ENCODE measurements around the gene ZBED4.
"Not testable (repeated sequence)": the region's sequence is repeated elsewhere in the genome, so short reads cannot be mapped to it uniquely, and the experiment has no call there.

ZBED4 gene

DNA sequence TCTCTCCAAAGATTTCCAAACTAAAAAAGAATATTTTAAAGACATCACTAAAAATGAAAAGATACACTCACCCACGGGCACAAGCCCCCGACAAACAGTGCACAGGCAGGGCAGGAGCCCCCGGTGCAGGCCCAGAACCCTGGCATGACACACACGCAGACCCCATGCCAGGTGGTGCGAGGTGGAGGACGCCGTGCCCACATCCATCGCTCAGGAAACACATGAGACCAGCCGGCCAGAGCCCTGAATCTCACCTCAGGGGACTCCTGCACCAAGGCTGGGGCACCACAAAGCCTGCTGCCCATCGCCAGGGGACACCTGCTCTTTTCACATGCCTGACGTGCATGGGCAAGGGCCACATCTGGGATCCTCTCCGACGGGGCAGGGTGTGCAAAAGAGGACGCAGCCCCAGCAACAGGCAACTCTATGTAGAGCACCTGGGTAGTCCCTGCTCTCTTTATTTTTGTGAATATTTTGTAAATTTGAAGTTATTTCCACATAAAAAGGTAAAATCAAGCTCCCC is 39.4 kb upstream of the ZBED4 start:
- DNase-seq (ENCODE audit: insufficient read length, low spot score), result no peak
- no peak for FAIRE-seq
- TF ChIP-seq POLR2AphosphoS5 (IDR thresholded peaks at IDR 0.05; ENCODE audit: low read depth, low read length) (peak; percentile 46; the same call in 1 of the 2 replicates), POLR2A (IDR thresholded peaks at IDR 0.05; ENCODE audit: low read depth, low read length) (no peak)

DNA sequence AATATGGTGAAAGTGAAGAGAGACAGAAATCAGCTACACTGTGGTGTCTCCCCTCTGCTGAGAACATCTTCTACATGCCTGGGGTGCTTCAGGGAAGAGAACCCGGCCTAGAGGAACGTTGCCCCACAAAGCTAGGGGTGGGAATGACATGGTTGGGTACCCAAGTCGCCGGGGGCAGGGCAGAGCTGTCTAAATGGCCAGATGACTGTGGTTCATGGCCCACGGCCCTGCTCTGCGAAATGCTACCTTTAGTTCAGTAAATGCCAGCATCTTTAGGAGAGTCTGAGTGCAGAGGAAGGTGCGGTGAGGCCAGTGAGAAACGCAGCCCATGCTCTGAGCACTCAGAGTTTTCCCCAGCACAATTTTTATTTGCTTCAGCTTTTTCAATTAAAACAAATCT is 38.8 kb upstream of the ZBED4 start:
- TF ChIP-seq POLR2A (IDR thresholded peaks at IDR 0.05; ENCODE audit: low read depth, low read length), result no peak
- 0 out of 2 replicates have a peak, but pooled peaks have one; percentile 31 for TF ChIP-seq POLR2AphosphoS5 (IDR thresholded peaks at IDR 0.05; ENCODE audit: low read depth, low read length)
- no peak for TF ChIP-seq TAF1 (IDR thresholded peaks at IDR 0.05; ENCODE audit: low read depth, low read length)
- FAIRE-seq (no peak), DNase-seq (ENCODE audit: insufficient read length, low spot score) (no peak)

DNA sequence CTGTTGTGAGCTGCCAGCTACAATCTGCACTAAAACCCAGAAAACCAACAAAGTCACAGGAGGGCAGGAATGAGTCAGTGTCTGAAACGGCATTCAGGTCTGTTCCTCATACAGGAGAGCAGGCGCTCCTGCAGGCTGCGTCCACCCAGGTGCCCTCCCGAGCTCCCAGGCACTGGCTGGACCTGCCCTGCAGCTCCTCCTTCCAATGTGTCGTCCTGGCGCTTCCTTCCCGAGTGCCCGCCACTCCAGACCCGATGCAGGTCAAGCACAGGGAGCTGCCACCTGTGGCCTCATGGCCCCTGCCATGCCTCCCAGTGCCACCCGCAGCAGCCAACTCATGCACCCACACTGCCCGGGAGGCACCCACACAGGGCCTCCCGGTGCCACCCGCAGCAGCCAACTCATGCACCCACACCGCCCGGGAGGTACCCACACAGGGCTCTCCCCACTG is 38.0 kb upstream of the ZBED4 start:
- no peak for DNase-seq (ENCODE audit: insufficient read length, low spot score)
- FAIRE-seq, result no peak
- TF ChIP-seq TAF1 (IDR thresholded peaks at IDR 0.05; ENCODE audit: low read depth, low read length), result no peak
- no peak for TF ChIP-seq PAX5 (IDR thresholded peaks at IDR 0.05; ENCODE audit: insufficient read depth, low read length, severe bottlenecking)
- 0 out of 2 replicates have a peak, but pooled peaks have one; percentile 3 for TF ChIP-seq SPI1 (IDR thresholded peaks at IDR 0.05; ENCODE audit: low read depth, low read length)
- no peak for TF ChIP-seq POLR2AphosphoS5 (IDR thresholded peaks at IDR 0.05; ENCODE audit: low read depth, low read length)

DNA sequence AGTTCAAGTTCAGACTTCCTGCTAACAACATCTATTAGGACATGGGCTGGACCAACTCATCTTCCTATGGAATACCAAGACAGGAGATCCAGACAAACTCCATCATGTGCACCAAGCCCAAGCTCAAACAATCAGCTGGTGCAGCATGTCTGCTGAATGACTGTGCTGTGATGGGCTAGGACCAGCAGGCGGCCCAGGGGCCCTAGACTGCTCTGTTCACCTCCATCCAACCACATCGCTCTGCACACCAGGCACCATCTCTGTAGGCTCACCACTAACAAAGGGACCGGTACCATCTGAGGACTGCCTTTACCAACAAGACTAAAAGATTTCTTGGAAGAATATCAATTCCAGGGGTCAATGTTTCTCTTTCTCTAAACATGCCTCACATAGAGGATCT is 36.3 kb upstream of the ZBED4 start:
- no peak for FAIRE-seq
- no peak for DNase-seq (ENCODE audit: insufficient read length, low spot score)
- no peak for TF ChIP-seq SPI1 (IDR thresholded peaks at IDR 0.05; ENCODE audit: low read depth, low read length)
- TF ChIP-seq TAF1 (IDR thresholded peaks at IDR 0.05; ENCODE audit: low read depth, low read length), result no peak
- no peak for TF ChIP-seq POU2F2 (IDR thresholded peaks at IDR 0.05; ENCODE audit: low read depth, low read length)
- no peak for TF ChIP-seq POLR2A (IDR thresholded peaks at IDR 0.05; ENCODE audit: low read depth, low read length)
- no peak for TF ChIP-seq PAX5 (IDR thresholded peaks at IDR 0.05; ENCODE audit: insufficient read depth, low read length, severe bottlenecking)
- TF ChIP-seq POLR2AphosphoS5 (IDR thresholded peaks at IDR 0.05; ENCODE audit: low read depth, low read length), result no peak; the same call in 1 of the 2 replicates

DNA sequence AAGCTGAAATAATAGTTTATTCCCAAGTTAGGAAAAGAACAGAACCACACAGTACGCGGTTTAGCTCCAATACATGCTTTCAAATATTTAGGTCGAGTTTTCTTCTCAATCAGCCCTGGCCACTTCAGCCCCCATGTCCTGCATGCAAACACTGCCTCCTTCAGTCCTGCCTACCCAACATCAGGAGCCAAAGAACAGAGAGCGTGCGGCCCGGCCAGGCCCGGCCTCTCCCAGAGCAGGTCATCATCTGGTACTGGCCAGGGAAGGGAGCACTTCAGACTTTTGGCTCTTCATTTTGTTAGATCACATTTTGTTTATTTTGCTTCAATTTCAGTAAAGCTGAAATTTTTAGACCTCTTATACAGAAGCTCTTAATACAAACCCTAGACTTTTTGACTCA is 32.7 kb upstream of the ZBED4 start:
- TF ChIP-seq POLR2AphosphoS5 (IDR thresholded peaks at IDR 0.05; ENCODE audit: low read depth, low read length), result no peak
- TF ChIP-seq SPI1 (IDR thresholded peaks at IDR 0.05; ENCODE audit: low read depth, low read length), result no peak
- TF ChIP-seq POLR2A (IDR thresholded peaks at IDR 0.05; ENCODE audit: low read depth, low read length), result no peak
- no peak for TF ChIP-seq TAF1 (IDR thresholded peaks at IDR 0.05; ENCODE audit: low read depth, low read length)
- no peak for TF ChIP-seq PAX5 (IDR thresholded peaks at IDR 0.05; ENCODE audit: insufficient read depth, low read length, severe bottlenecking)
- no peak for TF ChIP-seq POU2F2 (IDR thresholded peaks at IDR 0.05; ENCODE audit: low read depth, low read length)
- DNase-seq (ENCODE audit: insufficient read length, low spot score) (no peak), FAIRE-seq (no peak)

DNA sequence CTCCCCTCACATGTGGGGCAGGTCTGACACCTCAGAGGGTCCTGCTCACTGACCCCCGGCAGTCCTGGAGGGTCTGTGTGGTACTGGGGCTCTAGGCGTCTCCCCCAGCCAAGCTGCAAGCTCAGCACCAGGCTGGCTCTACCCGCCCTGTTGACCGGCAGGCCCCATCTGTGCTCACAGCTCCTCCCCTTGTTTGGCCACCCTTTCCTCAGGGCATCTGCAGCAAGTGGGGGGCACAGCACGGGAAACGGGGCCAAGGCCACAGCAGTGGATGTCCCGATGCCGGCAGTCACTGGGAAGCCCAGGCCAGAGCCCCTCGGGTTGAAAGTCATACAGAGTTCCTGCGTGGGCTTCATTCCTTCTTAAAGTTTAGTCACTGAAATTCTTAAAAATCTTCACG is 31.9 kb upstream of the ZBED4 start:
- DNase-seq (ENCODE audit: insufficient read length, low spot score); FAIRE-seq: not testable (repeated sequence)

DNA sequence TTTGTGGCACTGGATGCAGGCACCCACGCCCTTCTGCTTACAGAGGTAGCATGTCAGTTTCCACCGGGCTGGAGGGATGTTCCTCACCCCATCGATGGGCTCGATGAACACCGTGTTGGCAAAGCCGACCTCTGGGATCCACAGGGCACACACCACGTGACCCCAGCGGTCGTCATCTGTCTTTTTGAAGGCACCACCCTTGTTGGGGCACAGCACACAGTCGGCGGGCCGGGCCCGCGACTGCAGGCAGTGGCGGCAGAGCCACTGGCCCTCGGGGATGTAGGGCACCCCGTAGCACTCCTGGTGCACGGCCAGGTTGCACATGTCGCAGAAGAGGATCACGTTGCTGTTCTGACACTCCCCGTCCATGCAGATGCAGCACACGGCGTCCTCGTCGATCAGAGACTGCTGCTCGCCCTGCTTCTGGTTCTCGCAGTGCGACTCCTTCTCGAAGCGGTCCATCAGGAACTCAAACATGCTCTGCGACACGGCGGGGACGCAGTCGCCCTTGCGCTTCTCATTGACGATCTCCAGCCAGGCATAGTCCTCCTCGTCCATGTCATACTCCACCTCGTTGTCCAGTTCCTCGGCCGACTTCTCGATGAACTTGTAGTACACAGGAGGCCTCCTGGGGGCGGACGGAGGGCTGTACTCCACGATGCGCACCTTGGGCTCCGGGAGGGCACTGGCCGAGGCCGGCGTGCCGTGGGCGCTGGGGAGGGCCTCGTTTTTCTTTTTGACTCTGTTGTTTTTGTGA is 30.2 kb upstream of the ZBED4 start:
- FAIRE-seq (no peak), DNase-seq (ENCODE audit: insufficient read length, low spot score) (no peak)
- TF ChIP-seq TAF1 (IDR thresholded peaks at IDR 0.05; ENCODE audit: low read depth, low read length), result no peak
- TF ChIP-seq POLR2AphosphoS5 (IDR thresholded peaks at IDR 0.05; ENCODE audit: low read depth, low read length), result no peak
- TF ChIP-seq POLR2A (IDR thresholded peaks at IDR 0.05; ENCODE audit: low read depth, low read length), result no peak
- TF ChIP-seq SPI1 (IDR thresholded peaks at IDR 0.05; ENCODE audit: low read depth, low read length), result no peak
- no peak for TF ChIP-seq PAX5 (IDR thresholded peaks at IDR 0.05; ENCODE audit: insufficient read depth, low read length, severe bottlenecking)
- no peak for TF ChIP-seq POU2F2 (IDR thresholded peaks at IDR 0.05; ENCODE audit: low read depth, low read length)

DNA sequence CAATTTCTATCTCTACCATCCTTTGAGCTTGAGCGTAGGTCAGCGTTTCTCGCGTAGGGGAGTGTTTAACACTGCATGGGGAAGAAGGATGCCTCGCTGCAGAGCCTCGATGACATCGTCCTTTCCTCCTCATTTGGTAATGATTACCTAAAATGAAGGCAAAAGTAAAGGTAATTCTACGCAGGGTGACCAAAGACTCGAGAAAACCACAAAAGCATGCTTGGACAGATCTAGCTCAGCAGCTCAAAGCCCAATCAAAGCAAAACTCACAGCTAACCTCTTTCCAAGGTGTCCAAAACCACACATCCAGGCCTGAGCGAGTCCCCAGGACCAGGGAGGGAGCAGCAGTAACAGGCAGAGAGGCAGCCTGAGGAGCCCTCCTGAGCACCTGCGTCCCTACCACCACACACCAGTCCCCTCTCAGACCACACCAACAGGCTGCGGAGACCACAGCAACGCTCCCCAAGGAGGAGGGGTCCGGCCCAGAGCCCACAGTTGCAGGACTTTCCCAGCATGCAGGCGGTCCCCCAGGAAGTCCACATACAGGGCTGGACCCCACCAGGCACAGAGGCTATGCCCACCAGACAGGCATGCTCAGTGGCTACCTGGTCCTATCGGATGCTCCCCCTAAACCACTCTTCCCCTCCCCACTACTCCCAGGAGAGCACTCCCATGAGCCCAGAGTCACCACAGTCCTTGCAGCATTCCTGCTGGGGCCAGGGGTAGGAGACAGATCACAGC is 29.3 kb upstream of the ZBED4 start:
- no peak for DNase-seq (ENCODE audit: insufficient read length, low spot score)
- FAIRE-seq, result no peak
- no peak for TF ChIP-seq POLR2AphosphoS5 (IDR thresholded peaks at IDR 0.05; ENCODE audit: low read depth, low read length)
- TF ChIP-seq SPI1 (IDR thresholded peaks at IDR 0.05; ENCODE audit: low read depth, low read length), result no peak
- TF ChIP-seq POLR2A (IDR thresholded peaks at IDR 0.05; ENCODE audit: low read depth, low read length), result no peak
- TF ChIP-seq TAF1 (IDR thresholded peaks at IDR 0.05; ENCODE audit: low read depth, low read length), result no peak
- no peak for TF ChIP-seq PAX5 (IDR thresholded peaks at IDR 0.05; ENCODE audit: insufficient read depth, low read length, severe bottlenecking)
- no peak for TF ChIP-seq POU2F2 (IDR thresholded peaks at IDR 0.05; ENCODE audit: low read depth, low read length)

DNA sequence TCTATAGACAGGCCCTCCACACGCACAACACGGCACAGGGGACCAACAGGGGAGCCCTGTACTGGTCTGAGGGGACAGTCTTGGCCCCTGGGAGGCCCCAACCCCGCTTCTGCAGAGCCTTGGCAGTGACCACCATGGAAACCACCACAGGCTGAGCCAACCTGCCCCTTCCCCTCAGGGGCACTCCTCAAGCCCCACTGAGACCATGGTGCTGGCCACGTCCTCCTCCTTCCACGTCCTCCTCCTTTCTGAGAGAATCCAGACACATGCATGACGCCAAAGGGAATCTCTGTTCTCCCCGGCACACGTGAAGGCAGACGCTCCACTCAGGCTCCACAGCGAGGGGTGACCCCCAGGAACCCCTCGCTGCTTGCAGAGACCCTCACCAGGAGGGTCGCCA is 28.7 kb upstream of the ZBED4 start:
- TF ChIP-seq SPI1 (IDR thresholded peaks at IDR 0.05; ENCODE audit: low read depth, low read length) (no peak), PAX5 (IDR thresholded peaks at IDR 0.05; ENCODE audit: insufficient read depth, low read length, severe bottlenecking) (no peak), POLR2A (IDR thresholded peaks at IDR 0.05; ENCODE audit: low read depth, low read length) (no peak), POLR2AphosphoS5 (IDR thresholded peaks at IDR 0.05; ENCODE audit: low read depth, low read length) (no peak), POU2F2 (IDR thresholded peaks at IDR 0.05; ENCODE audit: low read depth, low read length) (no peak), TAF1 (IDR thresholded peaks at IDR 0.05; ENCODE audit: low read depth, low read length) (no peak)
- DNase-seq (ENCODE audit: insufficient read length, low spot score), result no peak
- no peak for FAIRE-seq

DNA sequence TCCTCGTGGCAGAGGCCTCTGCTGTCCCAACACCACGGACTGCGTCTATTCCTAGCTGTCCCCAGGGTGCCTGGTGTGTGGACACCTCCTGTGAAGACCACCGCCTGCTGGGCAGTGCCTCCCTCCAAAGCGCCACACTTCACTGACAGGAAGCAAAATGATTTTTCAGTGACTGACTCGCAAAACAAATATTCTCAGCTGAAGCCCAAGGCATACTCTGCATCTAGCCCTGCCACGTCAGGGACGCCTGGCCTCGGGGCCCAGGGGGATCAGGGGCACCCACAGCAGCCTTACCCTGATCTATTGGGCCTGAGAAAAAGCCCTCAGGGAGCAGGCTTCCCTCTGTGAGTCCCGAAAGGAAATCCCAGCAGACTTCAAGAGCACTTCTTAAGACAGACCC is 28.2 kb upstream of the ZBED4 start:
- TF ChIP-seq TAF1 (IDR thresholded peaks at IDR 0.05; ENCODE audit: low read depth, low read length), result no peak
- TF ChIP-seq POLR2A (IDR thresholded peaks at IDR 0.05; ENCODE audit: low read depth, low read length), result no peak
- no peak for TF ChIP-seq SPI1 (IDR thresholded peaks at IDR 0.05; ENCODE audit: low read depth, low read length)
- no peak for TF ChIP-seq POU2F2 (IDR thresholded peaks at IDR 0.05; ENCODE audit: low read depth, low read length)
- no peak for TF ChIP-seq PAX5 (IDR thresholded peaks at IDR 0.05; ENCODE audit: insufficient read depth, low read length, severe bottlenecking)
- no peak for TF ChIP-seq POLR2AphosphoS5 (IDR thresholded peaks at IDR 0.05; ENCODE audit: low read depth, low read length)
- DNase-seq (ENCODE audit: insufficient read length, low spot score), result no peak
- no peak for FAIRE-seq

All from GM12891 (cell line).